ENCODE results near the gene PALLD.

PALLD gene

GRCh38 chr4:168924667-168925066, 427.8 kb downstream of the PALLD start:
- Mint-ChIP-seq H3K27ac (no peak overlapping the region), H3K4me3 (no peak overlapping the region), H3K4me1 (peaks cover 9% of the 10 kb centered on the region), H3K36me3 (ENCODE audit: low read depth) (peaks cover 72% of the 10 kb centered on the region), H3K9me3 (no peaks in the 10 kb centered on the region), H3K27me3 (ENCODE audit: low read depth) (no peaks in the 10 kb centered on the region)
- TF ChIP-seq CTCF (IDR thresholded peaks at IDR 0.05; ENCODE audit: unreplicated experiment in 3 of 3): no peak

- Mint-ChIP-seq H3K36me3 (ENCODE audit: low read depth) (peaks cover 77% of the 10 kb centered on the region), H3K4me3 (no peak overlapping the region), H3K4me1 (peaks cover 5% of the 10 kb centered on the region), H3K9me3 (peaks cover 9% of the 10 kb centered on the region), H3K27ac (no peak overlapping the region), H3K27me3 (ENCODE audit: low read depth) (no peaks in the 10 kb centered on the region)
- TF ChIP-seq CTCF (IDR thresholded peaks at IDR 0.05; ENCODE audit: unreplicated experiment in 3 of 3): no peak
Measured at GRCh38 chr4:168925789-168926490, 429.1 kb downstream of the PALLD start.

GRCh38 chr4:168928346-168928745, 431.5 kb downstream of the PALLD start:
- Mint-ChIP-seq H3K36me3 (ENCODE audit: low read depth) (peaks cover 88% of the 10 kb centered on the region), H3K27ac (no peak overlapping the region), H3K9me3 (peaks cover 32% of the 10 kb centered on the region), H3K27me3 (ENCODE audit: low read depth) (no peaks in the 10 kb centered on the region), H3K4me1 (peaks cover 5% of the 10 kb centered on the region), H3K4me3 (no peak overlapping the region)
- no peak for TF ChIP-seq CTCF (IDR thresholded peaks at IDR 0.05; ENCODE audit: unreplicated experiment in 3 of 3)

GRCh38 chr4:168928875-168929274, 432.0 kb downstream of the PALLD start:
- Mint-ChIP-seq H3K4me3 (no peak overlapping the region), H3K4me1 (peaks cover 2% of the 10 kb centered on the region), H3K27ac (no peak overlapping the region), H3K9me3 (peaks cover 38% of the 10 kb centered on the region), H3K36me3 (ENCODE audit: low read depth) (peaks cover 90% of the 10 kb centered on the region), H3K27me3 (ENCODE audit: low read depth) (no peaks in the 10 kb centered on the region)
- no peak for TF ChIP-seq CTCF (IDR thresholded peaks at IDR 0.05; ENCODE audit: unreplicated experiment in 3 of 3)

- Mint-ChIP-seq H3K27ac (no peak overlapping the region), H3K27me3 (ENCODE audit: low read depth) (no peaks in the 10 kb centered on the region), H3K36me3 (ENCODE audit: low read depth) (peaks cover 88% of the 10 kb centered on the region), H3K4me1 (no peaks in the 10 kb centered on the region), H3K4me3 (no peak overlapping the region), H3K9me3 (peaks cover 47% of the 10 kb centered on the region)
- no peak for TF ChIP-seq CTCF (IDR thresholded peaks at IDR 0.05; ENCODE audit: unreplicated experiment in 3 of 3)
Measured at GRCh38 chr4:168930413-168931196, 433.8 kb downstream of the PALLD start.

Data from nephron (organoid).